Measurements from ENCODE around the gene NLRP5.
"Not testable (repeated sequence)": the region's sequence is repeated elsewhere in the genome, so short reads cannot be mapped to it uniquely, and the experiment has no call there.

NLRP5 gene

GRCh38 chr19:56076498-56076897, 89.9 kb downstream of the NLRP5 start:
- DNase-seq (ENCODE audit: low read depth in 2 of 2) = no peak

GRCh38 chr19:56079609-56080008, 93.0 kb downstream of the NLRP5 start:
- no peak for DNase-seq (ENCODE audit: low read depth in 2 of 2)

GRCh38 chr19:56080669-56081401, 94.3 kb downstream of the NLRP5 start:
- DNase-seq (ENCODE audit: low read depth in 2 of 2) = peak; percentile 43 to 48

GRCh38 chr19:56083668-56084067, 97.1 kb downstream of the NLRP5 start:
- no peak for DNase-seq (ENCODE audit: low read depth in 2 of 2)

- DNase-seq (ENCODE audit: low read depth in 2 of 2) = no peak
Measured at GRCh38 chr19:56084835-56085536, 98.4 kb downstream of the NLRP5 start.

- no peak for DNase-seq (ENCODE audit: low read depth in 2 of 2)
Measured at GRCh38 chr19:56085571-56086275, 99.1 kb downstream of the NLRP5 start.

GRCh38 chr19:56086671-56087430, 100.3 kb downstream of the NLRP5 start:
- no peak for DNase-seq (ENCODE audit: low read depth in 2 of 2)

GRCh38 chr19:56087647-56088496, 101.3 kb downstream of the NLRP5 start:
- DNase-seq (ENCODE audit: low read depth in 2 of 2) = no peak

- DNase-seq (ENCODE audit: low read depth in 2 of 2) = no peak
Measured at GRCh38 chr19:56088497-56089215, 102.1 kb downstream of the NLRP5 start.

GRCh38 chr19:56089344-56089743, 102.8 kb downstream of the NLRP5 start:
- no peak for DNase-seq (ENCODE audit: low read depth in 2 of 2)

GRCh38 chr19:56091066-56091490, 104.5 kb downstream of the NLRP5 start:
- no peak for DNase-seq (ENCODE audit: low read depth in 2 of 2)

GRCh38 chr19:56091751-56092546, 105.4 kb downstream of the NLRP5 start:
- DNase-seq (ENCODE audit: low read depth in 2 of 2) = no peak

GRCh38 chr19:56092685-56093631, 106.4 kb downstream of the NLRP5 start:
- no peak for DNase-seq (ENCODE audit: low read depth in 2 of 2)

- DNase-seq (ENCODE audit: low read depth in 2 of 2) = no peak
Measured at GRCh38 chr19:56094449-56094848, 107.9 kb downstream of the NLRP5 start.

- no peak for DNase-seq (ENCODE audit: low read depth in 2 of 2)
Measured at GRCh38 chr19:56096665-56097064, 110.1 kb downstream of the NLRP5 start.

GRCh38 chr19:56097306-56097705, 110.7 kb downstream of the NLRP5 start:
- DNase-seq (ENCODE audit: low read depth in 2 of 2) = no peak

- no peak for DNase-seq (ENCODE audit: low read depth in 2 of 2)
Measured at GRCh38 chr19:56097776-56098175, 111.2 kb downstream of the NLRP5 start.

- not testable (repeated sequence) for DNase-seq (ENCODE audit: low read depth in 2 of 2)
Measured at GRCh38 chr19:56098237-56098636, 111.7 kb downstream of the NLRP5 start.
